Measurements from ENCODE around the gene FOXA3. TPM values are rescaled to one million over a fixed set of nuclear protein-coding genes. Genes with fewer than 3 reads are reported as not detected.

FOXA3 gene
- total RNA-seq, 1 donor from 2014 or later = 31.6 TPM

DNA sequence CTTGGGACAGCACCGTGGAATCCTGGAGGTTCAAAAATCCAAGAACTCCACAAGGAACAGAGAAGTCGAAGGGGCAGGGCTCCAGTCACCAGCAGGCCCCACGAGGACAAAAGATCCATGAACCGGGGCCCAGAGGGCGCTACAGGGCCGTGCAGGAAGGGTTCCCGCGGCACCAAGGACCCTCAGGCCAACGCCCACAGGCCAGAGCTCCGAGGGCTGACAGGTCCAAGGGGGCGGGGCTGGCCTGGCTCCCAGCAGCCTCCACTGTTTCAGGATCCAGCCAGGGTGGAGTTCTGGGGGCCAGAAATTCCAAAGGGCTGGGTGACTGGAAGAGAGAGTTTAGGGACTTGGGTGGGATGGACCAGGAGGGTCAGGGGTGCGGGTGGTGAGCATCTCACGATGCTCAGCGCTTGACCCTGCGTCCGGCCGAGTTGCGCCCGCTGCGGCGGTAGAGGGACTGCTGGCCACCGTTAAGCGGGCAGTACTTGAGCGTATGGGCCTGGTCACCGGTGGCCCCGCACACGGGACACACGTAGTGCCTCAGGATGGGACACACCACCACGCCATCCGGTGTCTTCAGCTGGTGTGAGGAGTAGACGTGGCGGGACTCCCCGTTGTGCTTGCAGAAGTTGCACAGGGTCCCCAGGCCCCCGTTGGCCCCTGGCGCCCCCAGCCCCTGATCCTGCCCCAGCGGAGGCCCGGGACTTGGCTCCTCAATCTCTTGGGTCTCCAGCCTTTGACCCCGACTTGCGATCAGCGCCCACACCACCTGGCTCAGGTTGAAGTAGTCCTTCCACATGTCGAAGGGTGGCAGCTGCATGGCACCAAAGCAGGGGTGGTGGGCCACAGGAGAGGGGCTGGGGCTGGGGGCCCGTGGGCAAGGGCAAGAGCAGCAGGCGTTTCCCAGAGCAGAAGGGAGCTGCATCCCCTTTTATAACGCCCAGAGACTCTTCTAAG lies 50.0 kb downstream of the FOXA3 start, which contains the start of gene NANOS2:
Gene NANOS2 (minus strand): TSS at position 905 of the 957 bp plus-strand sequence. CDS start 85 bp downstream, at position 820.
- no peak for DNase-seq (ENCODE audit: low spot score)
- ATAC-seq = no peak

DNA sequence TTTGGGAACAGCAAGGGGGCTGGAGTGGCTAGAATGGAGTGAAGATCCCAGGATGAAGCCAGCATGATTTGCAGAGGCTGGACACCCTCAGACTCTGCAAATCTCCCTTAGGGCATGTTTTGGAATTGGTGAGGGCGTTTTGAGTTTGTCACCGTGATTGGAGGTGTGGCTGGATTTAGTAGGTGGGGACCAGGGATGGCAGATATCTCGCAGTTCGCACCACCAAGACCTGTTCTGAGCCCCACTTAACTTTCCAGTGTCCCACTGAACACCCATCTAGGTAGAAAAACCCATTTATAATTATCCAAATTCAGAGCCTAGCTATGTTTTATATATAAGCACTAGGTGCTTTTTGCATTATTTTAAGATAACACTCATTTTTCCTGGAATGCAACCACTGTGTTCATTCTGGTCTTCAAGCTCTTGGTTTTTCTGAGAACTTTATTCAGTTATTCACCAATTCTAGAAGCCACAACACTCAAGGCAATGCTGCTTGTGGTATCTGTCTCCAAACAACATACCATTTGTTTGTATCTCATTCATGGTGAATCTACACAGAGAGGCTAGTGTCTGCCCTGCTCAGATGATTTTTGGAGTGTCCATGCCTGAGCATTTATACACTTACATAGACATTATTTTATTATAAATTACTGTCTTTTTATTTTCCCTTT lies 53.4 kb downstream of the FOXA3 start:
- DNase-seq (ENCODE audit: low spot score) (no peak), ATAC-seq (no peak)

DNA sequence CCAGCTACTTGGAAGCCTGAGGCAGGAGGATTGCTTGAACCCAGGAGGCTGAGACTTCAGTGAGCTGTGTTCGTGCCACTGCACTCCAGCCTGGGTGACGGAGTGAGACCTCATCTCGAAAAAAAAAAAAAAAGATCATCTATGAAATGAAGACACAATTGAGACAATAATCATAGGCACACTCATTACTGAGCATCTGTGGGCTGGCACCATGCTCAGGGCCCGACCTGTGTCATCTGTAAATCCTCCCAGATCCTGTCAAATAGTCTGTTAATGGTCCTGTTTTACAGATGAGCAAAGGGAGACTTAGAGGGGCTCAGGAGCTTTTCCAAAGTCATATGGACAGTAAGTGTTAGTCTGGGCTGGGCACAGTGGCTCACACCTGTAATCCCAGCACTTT lies 54.6 kb downstream of the FOXA3 start:
- ATAC-seq (no peak), DNase-seq (ENCODE audit: low spot score) (no peak)

DNA sequence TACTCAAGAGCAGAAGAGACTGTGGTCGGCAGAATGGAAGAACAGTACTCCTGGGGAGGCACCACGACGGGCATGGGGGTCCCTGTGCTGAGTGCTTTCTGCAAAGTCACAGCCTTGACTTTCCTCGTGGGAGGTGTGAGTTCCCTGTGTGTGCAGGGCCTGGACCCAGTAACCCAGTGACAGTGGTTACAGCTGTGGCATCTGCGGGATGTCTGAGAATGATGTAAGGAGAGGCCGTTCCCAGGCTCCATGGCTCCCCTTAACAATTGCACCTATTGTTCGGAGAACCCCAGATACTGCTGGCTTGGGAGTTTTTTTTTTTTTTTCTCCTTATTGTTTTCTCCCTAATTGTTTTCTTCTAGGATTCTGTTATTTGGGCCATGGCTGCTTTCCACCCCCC lies 55.6 kb downstream of the FOXA3 start:
- ATAC-seq (no peak), DNase-seq (ENCODE audit: low spot score) (no peak)

DNA sequence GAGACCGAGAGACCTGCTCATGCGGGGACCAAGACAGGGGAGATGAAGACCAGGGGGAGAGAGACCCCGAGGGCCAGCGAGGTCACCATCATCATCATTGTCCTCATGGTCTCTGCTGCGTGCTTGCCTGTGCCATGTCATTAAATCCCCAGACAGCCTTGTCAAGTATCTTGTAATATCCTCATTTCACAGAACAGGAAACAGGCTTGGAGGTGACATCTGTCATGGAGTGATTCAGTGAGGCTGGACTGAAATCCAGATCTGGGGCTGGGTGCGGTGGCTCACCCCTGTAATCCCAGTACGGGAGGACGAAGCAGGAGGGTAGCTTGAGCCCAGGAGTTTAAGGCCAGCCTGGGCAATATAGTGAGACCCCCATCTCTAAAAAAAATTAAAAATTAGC lies 56.3 kb downstream of the FOXA3 start:
- no peak for ATAC-seq
- no peak for DNase-seq (ENCODE audit: low spot score)

DNA sequence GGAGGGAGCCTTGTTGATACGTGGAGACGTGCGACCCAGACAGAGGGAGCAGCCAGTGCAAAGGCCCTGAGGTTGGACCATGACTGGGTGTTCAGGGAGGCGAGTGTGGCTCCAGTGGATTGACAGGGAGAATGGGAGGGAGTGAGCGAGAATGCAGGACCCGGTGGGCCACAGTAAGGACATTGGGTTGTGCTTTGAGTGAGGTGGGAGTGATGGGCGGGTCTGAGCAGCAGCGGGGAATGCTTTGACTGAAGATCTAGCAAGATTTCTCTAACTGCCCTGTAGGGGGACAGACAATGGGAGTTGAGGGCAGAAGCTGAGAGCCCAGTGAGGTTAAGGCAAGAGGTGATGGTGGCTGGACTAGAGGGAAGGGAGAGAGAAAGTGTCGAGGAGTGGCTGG lies 58.2 kb downstream of the FOXA3 start:
- ATAC-seq (no peak), DNase-seq (ENCODE audit: low spot score) (no peak)

Other genes starting within 250 kb of the FOXA3 start
- gene EML2, start 224.9 kb upstream of the FOXA3 start, total RNA-seq = 17.9 TPM
- gene GIPR, start 196.1 kb upstream of the FOXA3 start, total RNA-seq = 0.18 TPM
- gene SNRPD2, start 172.4 kb upstream of the FOXA3 start, total RNA-seq = 91.2 TPM
- gene QPCTL, start 171.7 kb upstream of the FOXA3 start, total RNA-seq = 7.8 TPM
- 8.2 TPM for gene FBXO46, start 133.4 kb upstream of the FOXA3 start, total RNA-seq
- gene MEIOSIN, start 130.9 kb upstream of the FOXA3 start, total RNA-seq = not detected
- gene SIX5, start 95.1 kb upstream of the FOXA3 start, total RNA-seq = 12.1 TPM
- gene DMPK, start 81.8 kb upstream of the FOXA3 start, total RNA-seq = 7.8 TPM
- gene DMWD, start 71.5 kb upstream of the FOXA3 start, total RNA-seq = 13.9 TPM
- not detected for gene RSPH6A, start 49.0 kb upstream of the FOXA3 start, total RNA-seq
- 45.9 TPM for gene SYMPK, start 1.2 kb upstream of the FOXA3 start, total RNA-seq
- gene IRF2BP1, start 21.8 kb downstream of the FOXA3 start, total RNA-seq = 19.5 TPM
- 5.0 TPM for gene MYPOP, start 38.3 kb downstream of the FOXA3 start, total RNA-seq
- gene NANOS2, start 50.5 kb downstream of the FOXA3 start, total RNA-seq = not detected
- gene NOVA2, start 109.5 kb downstream of the FOXA3 start, total RNA-seq = 2.0 TPM
- 11.1 TPM for gene CCDC61, start 131.1 kb downstream of the FOXA3 start, total RNA-seq
- gene PGLYRP1, start 158.7 kb downstream of the FOXA3 start, total RNA-seq = 0.43 TPM
- gene IGFL4, start 176.7 kb downstream of the FOXA3 start, total RNA-seq = not detected

All from left lobe of liver (tissue), 2 donors.